ENCODE data around the gene TEX261.

Gene TEX261

GRCh38 chr2:70974592-70974991 lies 20.1 kb downstream of the TEX261 start:
- no peak for DNase-seq (ENCODE audit: low spot score)
- in situ Hi-C loops (cut with MboI; ENCODE audit: low sequenced_read_pairs, unreplicated experiment): no loop called here
- TF ChIP-seq CTCF (IDR thresholded peaks at IDR 0.05; ENCODE audit: borderline replicate concordance, control extremely low read depth, extremely low read depth, insufficient read depth, missing control alignments): no peak

- TF ChIP-seq CTCF (IDR thresholded peaks at IDR 0.05; ENCODE audit: borderline replicate concordance, control extremely low read depth, extremely low read depth, insufficient read depth, missing control alignments): no peak
- DNase-seq (ENCODE audit: low spot score): no peak
- in situ Hi-C loops (cut with MboI; ENCODE audit: low sequenced_read_pairs, unreplicated experiment): no loop called here
Measured at GRCh38 chr2:70967189-70967588, 27.5 kb downstream of the TEX261 start.

GRCh38 chr2:70966681-70967080 lies 28.0 kb downstream of the TEX261 start:
- in situ Hi-C loops (cut with MboI; ENCODE audit: low sequenced_read_pairs, unreplicated experiment): no loop called here
- no peak for DNase-seq (ENCODE audit: low spot score)

GRCh38 chr2:70965506-70965905 lies 29.2 kb downstream of the TEX261 start:
- no peak for DNase-seq (ENCODE audit: low spot score)
- in situ Hi-C loops (cut with MboI; ENCODE audit: low sequenced_read_pairs, unreplicated experiment): no loop called here
- no peak for TF ChIP-seq CTCF (IDR thresholded peaks at IDR 0.05; ENCODE audit: borderline replicate concordance, control extremely low read depth, extremely low read depth, insufficient read depth, missing control alignments)

More at GRCh38 chr2:70966681-70967080, 28.0 kb downstream of the TEX261 start:
- TF ChIP-seq CTCF (IDR thresholded peaks at IDR 0.05; ENCODE audit: borderline replicate concordance, control extremely low read depth, extremely low read depth, insufficient read depth, missing control alignments): no peak

- TF ChIP-seq CTCF (IDR thresholded peaks at IDR 0.05; ENCODE audit: borderline replicate concordance, control extremely low read depth, extremely low read depth, insufficient read depth, missing control alignments): peak; percentile 95
- peak; percentile 91 for DNase-seq (ENCODE audit: low spot score)
- in situ Hi-C loops (cut with MboI; ENCODE audit: low sequenced_read_pairs, unreplicated experiment): no loop called here
Measured at GRCh38 chr2:70964596-70965386, 29.9 kb downstream of the TEX261 start.

GRCh38 chr2:70964133-70964532 lies 30.5 kb downstream of the TEX261 start:
- peak; percentile 26 for DNase-seq (ENCODE audit: low spot score)
- TF ChIP-seq CTCF (IDR thresholded peaks at IDR 0.05; ENCODE audit: borderline replicate concordance, control extremely low read depth, extremely low read depth, insufficient read depth, missing control alignments): no peak
- in situ Hi-C loops (cut with MboI; ENCODE audit: low sequenced_read_pairs, unreplicated experiment): no loop called here

Measured in GM13976 (cell line).